HG02763 (cell line): ENCODE measurements around the gene VILL.
A peak's percentile ranks its signal among the peaks of the same experiment; 100 is the strongest.
"Not testable (repeated sequence)": the region's sequence is repeated elsewhere in the genome, so short reads cannot be mapped to it uniquely, and the experiment has no call there.

Experiments
- ATAC-seq: cut with Tn5 transposase; IDR thresholded peaks from one replicate; pipeline ENCODE4 v1.9.1; 2021; ENCODE audit warnings: mild to moderate bottlenecking, moderate library complexity; ENCODE audit not compliant: unreplicated experiment

The VILL gene

DNA sequence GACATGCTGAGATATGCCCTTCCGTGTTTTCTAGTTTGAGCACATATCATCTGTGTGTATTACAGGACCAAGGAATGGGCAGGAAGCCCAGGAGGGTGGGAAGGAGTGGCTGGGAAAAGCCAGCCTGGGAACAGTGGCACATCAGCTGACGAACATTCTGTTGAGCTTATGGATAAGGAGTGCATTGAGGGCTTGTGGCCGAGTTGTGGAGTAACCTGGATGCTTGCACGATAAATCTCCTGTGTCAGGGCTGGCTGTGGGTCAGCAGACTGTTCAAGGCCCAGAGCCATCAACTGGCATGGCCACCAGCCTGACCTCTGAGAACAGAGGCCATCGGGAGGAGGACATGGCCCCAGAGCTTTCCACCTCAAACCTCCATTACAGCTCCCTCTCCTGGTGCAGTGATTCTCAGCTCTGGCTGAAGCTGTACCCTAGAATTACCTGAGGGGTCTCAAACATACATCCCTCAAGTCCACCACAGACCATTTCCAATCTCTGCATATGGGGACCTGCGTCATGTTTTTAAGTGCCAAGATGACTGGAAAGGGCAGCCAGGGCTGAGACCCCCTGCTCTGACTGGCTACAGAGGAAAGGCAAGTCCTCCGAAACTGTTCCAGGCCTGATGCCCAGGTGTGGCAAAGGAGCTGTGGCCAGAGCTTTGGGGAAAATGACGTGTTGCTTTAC lies 4.8 kb upstream of the VILL start:
- ATAC-seq: no peak

- ATAC-seq: no peak
These were observed 3.9 kb upstream of the VILL start for GRCh38 chr3:37986479-37987314.

- ATAC-seq: no peak
These were observed 3.3 kb upstream of the VILL start for GRCh38 chr3:37987315-37987697.

DNA sequence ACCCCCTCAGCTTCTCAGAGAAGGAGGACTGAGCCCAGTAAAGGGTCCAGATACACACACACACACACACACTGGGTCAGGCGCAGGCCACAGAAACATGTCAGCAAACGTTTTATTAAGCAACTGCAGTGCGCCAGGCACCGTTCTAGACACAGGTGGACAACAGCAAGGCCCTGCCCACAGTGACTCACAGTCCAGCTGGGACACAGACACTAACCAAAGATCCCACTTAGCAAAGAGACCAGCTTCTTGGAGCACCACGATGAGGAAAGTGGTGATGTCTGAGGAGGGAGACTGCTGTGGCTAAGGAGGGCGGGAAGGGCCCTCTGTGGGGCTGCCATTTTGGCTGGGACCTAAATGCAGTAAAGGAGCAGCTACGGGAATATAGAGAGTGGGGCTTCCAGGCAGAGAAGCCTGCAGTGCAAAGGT lies 2.8 kb upstream of the VILL start:
- ATAC-seq: no peak

DNA sequence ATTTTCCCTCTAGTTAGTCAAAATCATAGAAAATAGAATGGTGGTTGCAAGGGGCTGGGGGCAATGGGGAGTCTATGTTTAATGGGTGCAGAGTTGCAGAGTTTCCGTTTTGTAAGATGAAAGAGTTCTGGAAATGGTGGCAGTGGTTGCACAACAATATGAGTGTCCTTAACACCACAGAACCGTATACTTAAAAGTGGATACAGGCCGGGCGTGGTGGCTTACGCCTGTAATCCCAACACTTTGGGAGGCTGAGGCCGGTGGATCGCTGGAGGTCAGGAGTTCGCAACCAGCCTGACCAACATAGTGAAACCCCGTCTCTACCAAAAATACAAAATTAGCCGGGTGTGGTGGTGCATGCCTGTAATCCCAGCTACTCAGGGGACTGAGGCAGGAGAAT lies 2.2 kb upstream of the VILL start:
- not testable (repeated sequence) for ATAC-seq

- no peak for ATAC-seq
These were observed 1.6 kb upstream of the VILL start for GRCh38 chr3:37988931-37989525.

GRCh38 chr3:37989821-37990480 lies 635 bp upstream of the VILL start:
- ATAC-seq: no peak

- no peak for ATAC-seq
These were observed 523 bp downstream of the VILL start for GRCh38 chr3:37991109-37991508.

DNA sequence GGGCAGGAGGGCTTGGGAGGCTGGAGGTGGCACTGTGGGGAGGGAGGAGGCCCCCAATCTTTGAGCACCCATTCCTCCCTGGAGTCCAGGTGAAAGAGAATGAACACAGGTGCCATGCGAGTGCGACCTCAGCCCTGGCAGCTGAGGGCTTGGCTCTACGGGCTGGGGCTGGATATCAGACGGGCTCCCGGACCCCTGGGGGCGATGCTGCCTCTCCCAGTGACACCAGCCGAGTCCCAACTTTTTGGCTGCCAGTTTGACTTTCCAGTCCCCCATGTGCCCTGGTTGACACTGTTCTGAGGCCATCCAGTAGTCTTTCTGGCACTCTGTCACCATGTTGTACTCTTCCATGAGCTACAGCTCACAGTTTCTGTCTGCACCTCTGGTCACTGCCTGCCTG lies 1.2 kb downstream of the VILL start:
- ATAC-seq: no peak

GRCh38 chr3:37992271-37993066 lies 1.9 kb downstream of the VILL start:
- no peak for ATAC-seq

GRCh38 chr3:37993067-37993455 lies 2.5 kb downstream of the VILL start:
- no peak for ATAC-seq

GRCh38 chr3:37993460-37993819 lies 2.9 kb downstream of the VILL start:
- no peak for ATAC-seq

GRCh38 chr3:37993820-37994638 lies 3.4 kb downstream of the VILL start:
- ATAC-seq: peak; percentile 48

DNA sequence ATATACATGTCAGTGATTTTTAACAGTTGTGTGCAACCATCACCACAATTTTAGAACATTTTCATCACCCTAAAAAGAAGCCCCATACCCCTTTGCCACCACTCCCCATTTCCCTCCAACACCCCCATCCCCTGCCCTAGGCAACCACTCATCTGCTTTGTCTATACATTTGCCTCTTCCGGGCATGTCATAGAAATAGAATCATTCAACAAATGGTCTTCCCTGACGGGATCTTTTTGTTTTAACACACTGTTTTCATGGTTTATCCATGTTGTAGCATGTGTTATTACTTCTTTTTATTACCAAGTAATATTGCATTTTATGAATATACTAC lies 4.0 kb downstream of the VILL start:
- no peak for ATAC-seq

- ATAC-seq: no peak
These were observed 5.4 kb downstream of the VILL start for GRCh38 chr3:37995652-37996641.

DNA sequence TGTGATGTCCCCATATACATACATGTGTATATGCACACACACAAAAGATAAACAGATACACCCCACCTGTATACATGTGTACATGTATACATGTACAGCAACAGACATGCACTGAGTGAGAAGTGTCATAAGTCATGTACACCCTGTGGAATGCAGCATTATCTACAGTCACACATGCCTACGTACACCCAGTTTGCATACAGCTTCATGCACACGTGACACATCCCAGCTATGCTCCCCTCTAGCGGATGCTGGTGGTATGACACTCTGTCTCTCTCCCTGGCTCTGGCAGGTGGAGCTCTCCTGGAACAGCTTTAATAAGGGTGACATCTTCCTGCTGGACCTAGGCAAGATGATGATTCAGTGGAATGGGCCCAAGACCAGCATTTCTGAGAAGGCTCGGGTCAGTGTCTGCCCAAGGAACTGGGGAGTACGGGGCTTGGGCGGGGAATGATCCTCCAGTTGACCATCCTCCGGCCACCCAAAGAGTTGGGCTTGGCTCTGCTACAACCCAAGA lies 6.3 kb downstream of the VILL start:
- peak; percentile 52 for ATAC-seq

DNA sequence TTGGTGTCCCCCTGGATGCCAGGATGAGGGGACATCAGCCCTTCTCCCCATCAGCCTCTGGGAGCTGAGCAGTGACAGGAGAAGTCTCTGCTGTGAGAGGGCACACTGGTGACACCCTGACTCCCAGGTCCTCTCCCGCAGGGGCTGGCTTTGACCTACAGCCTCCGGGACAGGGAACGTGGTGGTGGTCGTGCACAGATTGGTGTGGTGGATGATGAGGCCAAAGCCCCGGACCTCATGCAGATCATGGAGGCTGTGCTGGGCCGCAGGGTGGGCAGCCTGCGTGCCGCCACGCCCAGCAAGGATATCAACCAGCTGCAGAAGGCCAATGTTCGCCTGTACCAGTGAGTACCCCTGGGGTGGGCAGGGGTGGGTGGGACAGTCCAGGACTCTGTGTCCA lies 6.8 kb downstream of the VILL start:
- no peak for ATAC-seq

DNA sequence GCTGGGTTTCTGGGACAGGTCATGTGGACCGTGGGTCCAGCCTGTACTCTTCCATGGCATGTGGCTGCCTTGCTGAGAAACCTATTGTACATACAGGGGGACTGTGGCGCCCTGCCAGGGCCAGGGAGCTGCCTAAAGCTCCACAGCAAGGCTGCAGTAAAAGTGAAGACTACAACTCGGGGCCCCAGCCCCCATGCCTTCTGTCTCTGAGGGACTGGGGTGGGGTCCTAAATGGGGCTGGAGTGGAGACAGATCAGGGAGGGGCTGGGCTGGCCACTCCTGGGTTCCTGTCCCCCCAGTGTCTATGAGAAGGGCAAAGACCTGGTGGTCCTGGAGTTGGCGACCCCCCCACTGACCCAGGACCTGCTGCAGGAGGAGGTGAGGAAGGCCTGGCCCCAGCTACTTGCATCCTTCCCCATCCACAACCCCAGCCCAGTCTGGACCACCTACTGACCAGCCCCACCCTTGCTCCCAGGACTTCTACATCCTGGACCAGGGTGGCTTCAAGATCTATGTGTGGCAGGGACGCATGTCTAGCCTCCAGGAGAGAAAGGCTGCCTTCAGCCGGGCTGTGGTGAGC lies 7.3 kb downstream of the VILL start:
- ATAC-seq: no peak
